SK-N-MC (cell line): ENCODE results near the gene LCT.

Experiments used
- EZH2 ChIP-seq: fragments of 200-600 bp; sonication (generic); IDR thresholded peaks from one replicate; pipeline ENCODE4 v1.6.1; 2017; ENCODE audit warnings: antibody characterized with exemption
- FOXP2 ChIP-seq: optimal IDR thresholded peaks from 2 replicates; pipeline ENCODE3; 2011; ENCODE audit warnings: mild to moderate bottlenecking, moderate library complexity; ENCODE audit not compliant: insufficient read depth; ENCODE audit errors: extremely low read length, control extremely low read depth
- POLR2AphosphoS5 ChIP-seq: IDR thresholded peaks from 2 replicates; pipeline ENCODE4 v1.6.1; 2012; ENCODE audit warnings: mild to moderate bottlenecking, low read depth, low read length, borderline replicate concordance

GRCh38 chr2:135768863-135769262 is 68.1 kb downstream of the LCT start:
- TF ChIP-seq EZH2 (no peak), POLR2AphosphoS5 (no peak), FOXP2 (no peak)
